Tibial nerve (tissue), 4 donors: ENCODE measurements around the gene CAPG. TPM values are rescaled to one million over a fixed set of nuclear protein-coding genes. Genes with fewer than 3 reads are reported as not detected.

Experiments
- DNase-seq, 2 donors: peaks; one replicate each; pipeline ENCODE4 v3.0.0-alpha.2; 2019; ENCODE audit warnings: low spot score in 2 of 2
- H3K27ac ChIP-seq, 4 donors: fragments of 200-600 bp; sonication (generic) in 3 of 4; one replicate each; pipeline ENCODE4 v1.5.1; 2017 to 2019; ENCODE audit warnings: mild to moderate bottlenecking in 1 of 4
- H3K27me3 ChIP-seq, 2 donors: fragments of 200-600 bp; sonication (generic) in 1 of 2; one replicate each; pipeline versions ENCODE4 v1.5.1 to v1.6.0; 2017 to 2019
- H3K36me3 ChIP-seq, 3 donors: fragments of 200-600 bp; sonication (generic); one replicate each; pipeline ENCODE4 v1.5.1; 2018 to 2019
- H3K4me1 ChIP-seq, 4 donors: fragments of 200-600 bp; sonication (generic) in 3 of 4; one replicate each; pipeline ENCODE4 v1.5.1; 2017 to 2019
- H3K4me3 ChIP-seq, 4 donors: fragments of 200-600 bp; sonication (generic) in 3 of 4; one replicate each; pipeline ENCODE4 v1.5.1; 2017 to 2019; ENCODE audit warnings: mild to moderate bottlenecking in 1 of 4, moderate library complexity in 1 of 4
- H3K9me3 ChIP-seq, 4 donors: fragments of 200-600 bp; sonication (generic) in 3 of 4; one replicate each; pipeline ENCODE4 v1.5.1; 2017 to 2019
- EP300 ChIP-seq, 2 donors: sonication (generic); formaldehyde crosslinking; IDR thresholded peaks; one replicate each; pipeline ENCODE4 v1.6.1; 2017; ENCODE audit warnings: antibody characterized with exemption in 2 of 2, mild to moderate bottlenecking in 1 of 2
- POLR2A ChIP-seq, 2 donors: fragments of 450-650 bp; IDR thresholded peaks; one replicate each; pipeline ENCODE4 v1.6.1; 2017; ENCODE audit warnings: antibody characterized with exemption in 2 of 2, mild to moderate bottlenecking in 2 of 2, moderate library complexity in 2 of 2
- WGBS, 2 donors: methylation state at CpG; one replicate each; pipeline ENCODE4 v1.1.5; 2018; 5-methylcytosine and 5-hydroxymethylcytosine counted together
- total RNA-seq, 4 donors: library from RNA; depleted of rRNA; stranded (reverse); fragments of >200 nt; gene quantifications; one replicate each; pipeline ENCODE4 v1.1.0, GENCODE V29; 2016
- TF ChIP-seq, protein P1 (sequence below), 5 experiments: fragments of 200-600 bp in 3 of 5; fragments of 450-650 bp in 2 of 5; sonication (generic) in 3 of 5; IDR thresholded peaks; one replicate each; pipeline ENCODE4 v1.5.1; 2016 to 2019; ENCODE audit warnings: antibody characterized with exemption in 5 of 5, mild to moderate bottlenecking in 3 of 5, moderate library complexity in 2 of 5

The CAPG gene
- total RNA-seq, 4 donors from 2014 or later: 58.8 to 67.8 (median 67.7) TPM

DNA sequence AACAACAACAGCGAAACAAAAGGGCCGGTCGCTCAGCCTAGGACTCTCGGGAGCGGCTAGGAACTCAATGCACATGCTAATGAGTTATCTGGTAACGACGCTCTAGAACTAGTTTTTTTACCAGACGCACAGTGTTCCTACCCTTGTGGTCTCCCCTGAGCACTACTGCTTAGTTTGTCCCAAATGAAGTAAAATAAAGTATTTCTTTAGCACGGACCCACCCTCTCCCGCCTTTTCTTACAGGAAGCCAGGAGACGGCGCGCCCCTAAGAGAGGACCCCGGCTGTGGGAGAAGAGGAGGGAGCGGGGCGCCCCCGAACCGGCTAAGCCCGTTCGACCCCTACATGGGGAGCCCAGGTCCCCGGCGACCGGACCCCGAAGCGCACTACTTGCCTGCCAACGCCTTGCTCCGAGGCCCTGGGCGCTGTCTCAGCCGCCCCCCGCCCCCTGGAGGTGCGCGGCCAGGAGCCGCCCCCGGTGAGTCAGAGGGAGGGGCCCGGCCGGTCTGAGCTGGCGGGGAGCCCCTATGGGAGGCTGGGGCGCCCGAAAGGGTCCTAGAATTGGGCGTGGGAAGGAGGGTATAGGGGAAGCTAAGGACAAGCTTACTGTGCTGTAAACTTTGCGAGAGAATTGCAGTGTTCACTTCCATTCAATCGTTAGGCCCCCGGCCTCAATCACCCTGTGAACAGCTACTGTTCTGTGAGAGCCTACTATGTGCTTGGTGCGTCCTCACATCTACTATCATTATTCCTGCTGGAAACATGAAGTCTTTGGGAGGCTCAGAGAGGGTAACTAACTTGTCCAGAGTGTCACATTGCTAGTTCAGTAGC lies 3.6 kb upstream of the CAPG start:
- no peaks in the 10 kb centered on the region for H3K27me3 ChIP-seq
- H3K36me3 ChIP-seq: no peaks in the 10 kb centered on the region
- no peaks in the 10 kb centered on the region for H3K9me3 ChIP-seq
- peaks cover 0 to 40% (median 16%) of the 10 kb centered on the region in 4 donors for H3K4me1 ChIP-seq
- no peak for DNase-seq
- peak in 1 of 2 donors; percentile 30 for TF ChIP-seq EP300 (IDR thresholded peaks at IDR 0.05)
- TF ChIP-seq POLR2A (IDR thresholded peaks at IDR 0.05): peak in 1 of 2 donors; percentile 32
- TF ChIP-seq, protein P1, sequence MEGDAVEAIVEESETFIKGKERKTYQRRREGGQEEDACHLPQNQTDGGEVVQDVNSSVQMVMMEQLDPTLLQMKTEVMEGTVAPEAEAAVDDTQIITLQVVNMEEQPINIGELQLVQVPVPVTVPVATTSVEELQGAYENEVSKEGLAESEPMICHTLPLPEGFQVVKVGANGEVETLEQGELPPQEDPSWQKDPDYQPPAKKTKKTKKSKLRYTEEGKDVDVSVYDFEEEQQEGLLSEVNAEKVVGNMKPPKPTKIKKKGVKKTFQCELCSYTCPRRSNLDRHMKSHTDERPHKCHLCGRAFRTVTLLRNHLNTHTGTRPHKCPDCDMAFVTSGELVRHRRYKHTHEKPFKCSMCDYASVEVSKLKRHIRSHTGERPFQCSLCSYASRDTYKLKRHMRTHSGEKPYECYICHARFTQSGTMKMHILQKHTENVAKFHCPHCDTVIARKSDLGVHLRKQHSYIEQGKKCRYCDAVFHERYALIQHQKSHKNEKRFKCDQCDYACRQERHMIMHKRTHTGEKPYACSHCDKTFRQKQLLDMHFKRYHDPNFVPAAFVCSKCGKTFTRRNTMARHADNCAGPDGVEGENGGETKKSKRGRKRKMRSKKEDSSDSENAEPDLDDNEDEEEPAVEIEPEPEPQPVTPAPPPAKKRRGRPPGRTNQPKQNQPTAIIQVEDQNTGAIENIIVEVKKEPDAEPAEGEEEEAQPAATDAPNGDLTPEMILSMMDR (IDR thresholded peaks at IDR 0.05): no peak
- H3K4me3 ChIP-seq: peak overlapping the region; percentile 35 to 64 (median 50)
- H3K27ac ChIP-seq: peak overlapping the region in 3 of 4 donors; percentile 0 to 84 (median 15)
- 5 to 8% methylated on average over 28 to 44 of the region's 44 CpGs for WGBS, 2 donors

DNA sequence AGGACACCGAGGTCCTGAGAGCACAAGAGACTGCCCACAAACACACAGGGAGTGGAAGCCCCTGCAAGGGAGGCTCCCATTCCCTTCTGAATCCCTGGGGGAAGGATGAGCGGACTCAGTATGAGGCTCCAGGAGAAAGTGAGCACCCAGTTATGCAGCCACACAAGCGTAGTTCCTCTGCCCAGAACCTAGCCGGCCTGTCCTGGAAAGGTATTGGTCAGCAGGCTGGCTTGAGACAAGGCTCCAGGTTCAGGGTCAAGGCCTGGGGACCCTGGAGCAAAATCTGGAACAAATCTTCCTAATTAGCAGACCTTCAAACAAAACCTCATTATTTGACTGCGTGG lies 1.2 kb upstream of the CAPG start:
- no peak overlapping the region for H3K27ac ChIP-seq
- H3K4me3 ChIP-seq: no peak overlapping the region
- DNase-seq: no peak
- TF ChIP-seq EP300 (IDR thresholded peaks at IDR 0.05): no peak
- TF ChIP-seq, protein P1 (IDR thresholded peaks at IDR 0.05): no peak
- no peak for TF ChIP-seq POLR2A (IDR thresholded peaks at IDR 0.05)
- no peaks in the 10 kb centered on the region for H3K36me3 ChIP-seq
- H3K4me1 ChIP-seq: peaks cover 0 to 44% (median 17%) of the 10 kb centered on the region in 4 donors
- no peaks in the 10 kb centered on the region for H3K9me3 ChIP-seq
- WGBS, 2 donors: 68 to 79% methylated on average over 4 to 5 of the region's 5 CpGs
- no peaks in the 10 kb centered on the region for H3K27me3 ChIP-seq

DNA sequence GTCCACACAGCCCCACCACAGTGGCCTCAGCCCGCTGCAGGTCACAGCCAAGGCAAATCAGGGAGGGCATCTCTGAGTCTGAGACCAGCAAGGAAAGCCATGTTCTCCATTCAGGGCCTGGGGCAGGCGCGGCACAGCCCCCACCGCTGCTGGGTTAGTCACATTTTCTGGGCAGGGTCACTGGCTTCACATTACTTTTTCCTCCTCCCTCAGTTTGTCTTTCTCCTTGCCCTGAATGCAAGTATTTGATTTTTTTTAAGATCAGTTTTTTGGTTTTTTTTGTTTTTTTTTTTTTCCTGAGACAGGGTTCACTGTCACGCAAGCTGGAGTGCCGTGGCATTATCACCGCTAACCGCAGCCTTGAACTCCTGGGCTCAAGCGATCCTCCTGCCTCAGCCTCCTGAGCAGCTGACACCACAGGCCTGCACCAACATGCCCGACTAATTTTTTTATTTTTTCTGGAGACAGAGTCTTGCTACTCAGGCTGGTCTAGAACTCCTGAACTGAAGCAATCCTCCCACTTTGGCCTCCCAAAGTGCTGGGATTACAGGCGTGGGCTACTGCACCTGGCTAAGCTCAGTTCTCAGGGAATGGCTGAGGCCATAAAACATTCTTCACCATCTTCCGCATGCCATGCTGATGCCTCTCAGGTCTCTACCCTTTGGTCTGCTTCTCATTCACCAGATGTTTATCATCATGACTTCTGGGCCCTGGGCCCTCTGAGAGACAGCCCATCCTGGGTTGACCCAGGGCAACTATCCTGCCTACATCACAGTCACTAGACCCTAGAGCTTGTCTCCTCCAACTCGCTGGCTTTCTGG lies 628 bp upstream of the CAPG start:
- Histone ChIP-seq H3K9me3 (no peaks in the 10 kb centered on the region), H3K27ac (peak overlapping the region in 3 of 4 donors; percentile 10 to 73 (median 72)), H3K4me3 (peak overlapping the region in 1 of 4 donors; percentile 37), H3K27me3 (no peaks in the 10 kb centered on the region), H3K36me3 (no peaks in the 10 kb centered on the region), H3K4me1 (peaks cover 0 to 44% (median 20%) of the 10 kb centered on the region in 4 donors)
- TF ChIP-seq, protein P1 (IDR thresholded peaks at IDR 0.05): no peak
- TF ChIP-seq EP300 (IDR thresholded peaks at IDR 0.05): no peak
- TF ChIP-seq POLR2A (IDR thresholded peaks at IDR 0.05): no peak
- WGBS, 2 donors: 76 to 81% methylated on average over 13 of the region's 13 CpGs
- no peak for DNase-seq

DNA sequence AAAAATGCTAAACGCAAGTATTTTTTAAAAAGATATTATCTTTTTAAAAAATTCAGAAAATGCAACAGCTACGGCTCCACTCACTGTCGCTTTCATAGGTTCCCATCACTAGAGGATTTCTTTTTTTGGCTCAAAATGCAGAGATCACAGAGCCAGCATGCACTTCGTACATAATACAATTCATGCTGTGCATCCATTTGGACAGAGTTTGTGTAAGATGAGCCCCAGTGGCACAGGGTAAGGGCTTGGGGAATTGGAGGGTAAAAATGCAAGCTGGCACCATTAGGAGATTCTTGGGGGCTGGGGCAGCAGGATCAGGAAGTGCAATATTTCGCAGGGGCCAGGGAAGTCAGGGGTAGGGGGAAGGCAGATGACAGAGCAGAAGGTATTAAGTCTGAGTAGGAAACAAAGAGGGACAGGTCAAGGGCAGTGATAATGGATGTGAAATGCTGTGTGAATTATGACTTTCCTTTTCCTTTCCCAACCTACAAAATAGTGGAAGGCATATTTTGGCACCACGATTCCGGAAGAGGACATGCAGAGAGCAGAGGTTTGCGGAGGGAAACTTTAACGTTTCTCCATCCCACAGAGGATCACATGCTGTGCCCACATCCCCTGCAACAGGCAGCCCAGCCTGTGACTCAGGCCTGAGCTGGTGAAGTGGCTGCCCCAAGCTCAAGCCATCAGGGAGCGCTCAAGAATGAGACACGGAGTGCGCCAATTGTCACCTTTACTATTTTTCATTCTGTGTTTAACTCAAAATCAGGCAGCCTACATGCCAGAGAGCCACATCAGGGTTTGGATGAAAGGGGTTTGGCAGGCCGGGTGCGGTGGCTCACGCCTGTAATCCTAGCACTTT lies 4.7 kb downstream of the CAPG start:
- no peak for TF ChIP-seq POLR2A (IDR thresholded peaks at IDR 0.05)
- peak in 1 of 2 donors; percentile 41 for TF ChIP-seq EP300 (IDR thresholded peaks at IDR 0.05)
- peaks cover 0 to 17% (median 2%) of the 10 kb centered on the region in 4 donors for H3K9me3 ChIP-seq
- DNase-seq: no peak
- peaks cover 0 to 14% (median 0%) of the 10 kb centered on the region in 3 donors for H3K36me3 ChIP-seq
- H3K27ac ChIP-seq: peak overlapping the region in 1 of 4 donors; percentile 26
- H3K27me3 ChIP-seq: no peaks in the 10 kb centered on the region
- H3K4me3 ChIP-seq: no peak overlapping the region
- H3K4me1 ChIP-seq: peaks cover 0 to 27% (median 12%) of the 10 kb centered on the region in 4 donors
- 63 to 73% methylated on average over 15 of the region's 15 CpGs for WGBS, 2 donors

DNA sequence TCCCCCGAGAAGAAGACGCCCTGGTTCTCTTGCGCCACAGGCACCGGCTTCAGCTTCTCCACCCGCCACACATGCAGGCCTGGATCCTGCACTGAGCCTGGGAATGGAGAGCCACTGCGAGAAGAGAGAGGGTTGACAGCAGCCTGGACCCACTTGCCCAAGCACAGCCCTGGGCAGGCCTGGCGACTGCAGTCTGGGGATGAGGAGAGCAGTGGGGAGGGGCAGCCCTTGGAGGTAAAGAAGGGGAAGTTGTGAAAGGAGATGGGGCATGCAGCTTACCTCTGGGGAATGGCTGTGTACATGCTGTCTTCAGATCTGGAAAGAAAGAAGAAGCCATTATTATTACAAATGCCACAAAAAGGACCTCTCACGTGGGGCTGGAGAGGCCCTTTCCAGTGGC lies 8.3 kb downstream of the CAPG start:
- no peaks in the 10 kb centered on the region for H3K27me3 ChIP-seq
- peaks cover 0 to 26% (median 0%) of the 10 kb centered on the region in 3 donors for H3K36me3 ChIP-seq
- no peak overlapping the region for H3K4me3 ChIP-seq
- WGBS, 2 donors: 84 to 85% methylated on average over 8 of the region's 8 CpGs
- H3K4me1 ChIP-seq: peaks cover 0 to 5% (median 3%) of the 10 kb centered on the region in 4 donors
- DNase-seq: no peak
- TF ChIP-seq POLR2A (IDR thresholded peaks at IDR 0.05) (no peak), EP300 (IDR thresholded peaks at IDR 0.05) (no peak)
- TF ChIP-seq, protein P1 (IDR thresholded peaks at IDR 0.05): no peak
- H3K9me3 ChIP-seq: peaks cover 0 to 17% (median 2%) of the 10 kb centered on the region in 4 donors
- H3K27ac ChIP-seq: no peak overlapping the region
